HS-5 (cell line): ENCODE results near the gene PIP4K2A.
"Not testable (repeated sequence)": the region's sequence is repeated elsewhere in the genome, so short reads cannot be mapped to it uniquely, and the experiment has no call there.

Source experiments
- DNase-seq: peaks from one replicate; pipeline ENCODE4 v3.0.0-alpha.2; 2012; ENCODE audit warnings: low read depth

Gene PIP4K2A

GRCh38 chr10:22554461-22555182 is 159.8 kb downstream of the PIP4K2A start:
- DNase-seq: no peak

GRCh38 chr10:22553452-22553995 is 160.9 kb downstream of the PIP4K2A start:
- DNase-seq: no peak

DNA sequence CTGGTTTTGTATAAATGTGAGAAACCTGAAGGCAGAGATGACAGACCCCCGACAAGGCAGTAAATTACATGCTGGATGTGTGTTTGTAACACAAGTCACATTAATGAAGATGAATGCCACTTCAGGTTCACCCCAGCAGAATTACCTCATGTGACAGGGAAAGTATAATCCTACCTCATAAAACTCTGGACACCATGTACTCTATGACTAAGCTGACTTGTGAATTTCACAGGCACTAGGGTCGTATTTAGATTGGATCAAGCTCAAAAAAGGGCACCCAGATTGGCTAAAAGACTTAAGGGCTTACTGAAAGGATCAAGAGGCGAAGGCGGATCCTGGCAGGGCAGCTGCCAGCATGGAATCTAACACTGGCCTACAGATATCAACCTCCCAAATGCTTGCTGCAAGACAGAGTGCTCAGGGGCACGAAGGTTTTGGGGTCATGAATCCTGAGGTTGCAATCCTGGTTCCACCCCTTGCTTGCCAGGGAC is 161.4 kb downstream of the PIP4K2A start:
- DNase-seq: no peak

GRCh38 chr10:22551681-22552365 is 162.6 kb downstream of the PIP4K2A start:
- DNase-seq: no peak

DNA sequence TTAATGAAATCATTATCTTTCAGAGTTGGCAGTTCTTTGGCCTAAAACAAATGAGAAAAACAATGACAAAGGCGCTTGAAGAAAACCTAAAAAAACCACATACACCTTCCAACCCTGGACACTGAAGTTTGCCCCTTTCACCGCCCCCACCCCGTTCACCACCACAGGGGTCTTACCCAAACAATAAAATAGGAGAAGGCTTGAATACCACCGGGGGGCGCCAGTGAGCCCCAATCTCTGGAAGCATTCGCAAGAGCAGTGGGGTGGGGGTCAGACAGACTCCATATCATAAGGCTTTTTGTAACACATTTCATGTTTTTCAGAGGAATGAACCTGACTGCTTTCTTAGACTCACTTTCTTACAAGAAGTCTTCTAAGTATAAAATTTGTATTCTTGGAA is 163.6 kb downstream of the PIP4K2A start:
- DNase-seq: no peak

DNA sequence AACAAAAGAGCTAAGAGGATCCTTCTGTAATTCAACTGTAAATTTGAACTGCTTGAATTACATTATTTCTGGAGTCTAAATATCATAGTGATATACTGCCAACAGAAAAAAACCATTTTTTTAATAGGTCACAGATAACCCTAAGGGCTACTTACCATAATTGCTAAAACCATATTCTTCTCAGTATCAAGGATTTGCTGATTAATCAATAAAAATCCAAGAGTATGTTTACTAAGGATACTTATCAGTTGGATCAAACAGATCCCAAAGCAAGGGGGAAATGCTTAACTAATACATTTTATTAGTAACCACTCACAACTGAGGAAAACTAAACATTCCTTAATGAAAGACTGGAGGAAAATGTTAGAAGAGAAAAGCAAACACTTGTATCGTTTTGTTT is 166.0 kb downstream of the PIP4K2A start:
- DNase-seq: no peak

DNA sequence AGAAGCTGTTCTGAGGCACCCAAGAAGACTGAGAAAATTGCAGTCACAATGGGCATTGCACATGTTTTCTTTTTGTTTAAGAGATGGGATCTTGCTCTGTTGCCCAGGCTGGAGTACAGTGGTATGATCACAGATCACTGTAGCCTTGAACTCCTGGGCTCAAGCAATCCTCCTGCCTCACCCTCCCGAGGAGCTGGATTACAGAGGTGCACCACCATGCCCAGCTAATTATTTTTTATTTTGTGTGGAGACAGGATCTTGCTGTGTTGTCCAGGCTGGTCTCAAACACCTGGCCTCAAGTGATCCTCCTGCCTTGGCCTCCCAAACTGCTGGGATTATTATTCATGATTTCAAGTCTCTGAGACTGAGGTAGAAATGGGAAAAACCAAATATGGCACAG is 168.7 kb downstream of the PIP4K2A start:
- DNase-seq: no peak

GRCh38 chr10:22544325-22545068 is 169.9 kb downstream of the PIP4K2A start:
- DNase-seq: no peak

DNA sequence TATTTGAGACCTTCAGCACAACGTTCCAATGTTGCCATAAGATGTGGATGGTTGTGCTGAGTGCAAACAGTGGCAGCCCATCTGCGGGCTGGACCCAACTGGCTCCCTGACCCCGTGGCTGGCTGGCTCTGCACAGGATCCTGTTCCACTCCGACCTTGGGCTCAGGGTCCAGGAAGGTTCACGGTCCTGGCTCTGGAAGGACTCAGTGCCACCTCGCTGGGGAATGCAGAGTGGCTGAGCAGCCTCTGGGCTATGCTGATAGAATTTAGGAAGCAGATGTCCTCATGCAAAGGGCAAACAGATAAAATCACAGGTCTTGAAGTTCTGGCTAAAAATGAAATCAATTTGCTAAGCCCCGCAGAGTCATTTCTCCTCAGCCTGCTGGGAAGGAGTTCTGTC is 171.6 kb downstream of the PIP4K2A start:
- DNase-seq: no peak

GRCh38 chr10:22541900-22542299 is 172.5 kb downstream of the PIP4K2A start:
- no peak for DNase-seq

- DNase-seq: no peak
These were observed 174.6 kb downstream of the PIP4K2A start for GRCh38 chr10:22539579-22540298.

DNA sequence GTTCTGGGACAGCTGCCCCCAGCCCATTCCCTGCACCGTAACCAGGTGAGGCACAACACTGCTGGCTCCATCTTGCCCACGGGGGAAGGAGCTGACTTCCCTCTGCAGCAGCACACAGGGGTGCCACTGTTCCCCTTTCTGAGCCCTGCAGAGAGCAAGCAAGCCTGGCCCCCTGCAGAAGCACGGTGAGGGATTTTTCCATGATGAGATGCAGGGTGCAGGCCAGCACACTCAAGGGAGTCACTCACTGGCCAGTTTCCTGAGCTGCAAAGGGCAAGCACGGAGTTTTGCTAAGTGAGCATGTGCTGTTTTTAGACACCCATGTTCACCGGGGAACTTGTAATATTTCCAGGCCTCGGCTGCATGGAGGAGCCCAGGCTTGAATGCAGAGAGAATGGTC is 176.6 kb downstream of the PIP4K2A start:
- no peak for DNase-seq

GRCh38 chr10:22536620-22537019 is 177.8 kb downstream of the PIP4K2A start:
- DNase-seq: no peak

- no peak for DNase-seq
These were observed 179.4 kb downstream of the PIP4K2A start for GRCh38 chr10:22534849-22535604.

GRCh38 chr10:22531441-22531840 is 182.9 kb downstream of the PIP4K2A start:
- no peak for DNase-seq

- DNase-seq: no peak
These were observed 183.4 kb downstream of the PIP4K2A start for GRCh38 chr10:22531008-22531407.

DNA sequence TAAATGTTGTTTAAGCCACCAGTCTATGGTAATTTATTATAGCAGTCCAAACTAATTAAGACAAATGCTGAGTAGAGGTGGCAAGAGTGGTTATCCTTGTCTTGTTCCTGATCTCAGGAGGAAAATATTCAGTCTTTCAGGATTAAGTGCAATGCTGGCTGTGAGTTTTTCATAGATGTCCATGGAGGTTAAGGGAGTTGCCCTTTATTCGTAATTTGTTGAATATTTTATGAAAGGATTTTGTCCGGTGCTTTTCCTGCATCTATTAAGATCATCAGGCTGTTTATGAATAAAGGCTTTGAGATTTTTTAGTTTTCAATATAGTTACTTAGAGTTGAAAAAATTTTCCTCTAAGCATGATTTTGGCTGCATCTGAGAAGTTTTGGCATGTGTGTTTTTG is 186.9 kb downstream of the PIP4K2A start:
- DNase-seq: no peak

- not testable (repeated sequence) for DNase-seq
These were observed 190.0 kb downstream of the PIP4K2A start for GRCh38 chr10:22524333-22524732.

DNA sequence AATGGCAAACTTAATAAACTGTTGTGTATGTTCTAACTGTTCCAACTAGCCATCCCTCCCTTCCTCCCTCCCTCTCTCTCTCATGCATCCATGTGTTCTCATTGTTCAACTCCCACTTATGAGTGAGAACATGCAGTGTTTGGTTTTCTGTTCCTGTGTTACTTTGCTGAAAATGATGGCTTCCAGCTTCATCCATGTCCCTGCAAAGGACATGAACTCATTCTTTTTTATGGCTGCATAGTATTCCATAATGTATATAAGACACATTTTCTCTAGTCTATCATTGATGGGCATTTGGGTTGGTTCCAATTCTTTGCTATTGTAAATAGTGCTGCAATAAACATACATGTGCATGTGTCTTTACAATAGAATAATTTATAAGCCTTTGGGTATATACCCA is 193.7 kb downstream of the PIP4K2A start:
- not testable (repeated sequence) for DNase-seq

GRCh38 chr10:22518167-22518724 is 196.1 kb downstream of the PIP4K2A start:
- no peak for DNase-seq

GRCh38 chr10:22515009-22515408 is 199.4 kb downstream of the PIP4K2A start:
- no peak for DNase-seq
